NB4 (cell line): Measurements from ENCODE around the gene TMEM130.

Experiments used
- CTCF ChIP-seq: IDR thresholded peaks from one replicate; pipeline ENCODE4 v1.5.1; 2012; ENCODE audit warnings: low read depth, low read length
- POLR2A ChIP-seq: IDR thresholded peaks from 2 replicates; pipeline ENCODE4 v1.6.1; 2011; ENCODE audit warnings: mild to moderate bottlenecking; ENCODE audit not compliant: insufficient read length; ENCODE audit errors: extremely low read depth

GRCh38 chr7:98866765-98867164, 3.0 kb downstream of the TMEM130 start:
- no peak for TF ChIP-seq POLR2A
- no peak for TF ChIP-seq CTCF
